LoVo (cell line): ENCODE data around the gene SEMA3C.

Experiments
- DNase-seq: peaks from one replicate; pipeline ENCODE4 v3.0.0-alpha.2; 2016; ENCODE audit warnings: low spot score

Gene SEMA3C

GRCh38 chr7:80823057-80823456 is 95.8 kb downstream of the SEMA3C start:
- DNase-seq, result no peak

- DNase-seq, result no peak
Observed at GRCh38 chr7:80821771-80822319, 97.0 kb downstream of the SEMA3C start.

- DNase-seq, result no peak
Observed at GRCh38 chr7:80819503-80819902, 99.3 kb downstream of the SEMA3C start.

GRCh38 chr7:80818181-80818580 is 100.7 kb downstream of the SEMA3C start:
- DNase-seq, result no peak

GRCh38 chr7:80816806-80817205 is 102.0 kb downstream of the SEMA3C start:
- DNase-seq, result no peak

GRCh38 chr7:80815733-80816132 is 103.1 kb downstream of the SEMA3C start:
- DNase-seq, result no peak

- DNase-seq, result no peak
Observed at GRCh38 chr7:80809545-80809944, 109.3 kb downstream of the SEMA3C start.

GRCh38 chr7:80807166-80807900 is 111.5 kb downstream of the SEMA3C start:
- DNase-seq, result no peak

GRCh38 chr7:80806663-80807062 is 112.2 kb downstream of the SEMA3C start:
- no peak for DNase-seq

GRCh38 chr7:80804589-80804988 is 114.3 kb downstream of the SEMA3C start:
- no peak for DNase-seq

- no peak for DNase-seq
Observed at GRCh38 chr7:80802527-80802926, 116.3 kb downstream of the SEMA3C start.

- DNase-seq, result no peak
Observed at GRCh38 chr7:80794631-80795573, 123.9 kb downstream of the SEMA3C start.

GRCh38 chr7:80791509-80791929 is 127.3 kb downstream of the SEMA3C start:
- DNase-seq, result no peak

- DNase-seq, result no peak
Observed at GRCh38 chr7:80790877-80791276, 128.0 kb downstream of the SEMA3C start.

- DNase-seq, result no peak
Observed at GRCh38 chr7:80787721-80788120, 131.1 kb downstream of the SEMA3C start.

GRCh38 chr7:80785961-80786536 is 132.8 kb downstream of the SEMA3C start:
- no peak for DNase-seq

- no peak for DNase-seq
Observed at GRCh38 chr7:80785276-80785675, 133.6 kb downstream of the SEMA3C start.

- DNase-seq, result peak; percentile 32
Observed at GRCh38 chr7:80783678-80784327, 135.0 kb downstream of the SEMA3C start.

GRCh38 chr7:80783186-80783677 is 135.6 kb downstream of the SEMA3C start:
- DNase-seq, result no peak

- DNase-seq, result peak; percentile 40
Observed at GRCh38 chr7:80781561-80781979, 137.3 kb downstream of the SEMA3C start.

GRCh38 chr7:80781146-80781545 is 137.7 kb downstream of the SEMA3C start:
- DNase-seq, result no peak

- peak; percentile 24 for DNase-seq
Observed at GRCh38 chr7:80779456-80779855, 139.4 kb downstream of the SEMA3C start.
